ENCODE results near the gene RNU6-7. TPM values are rescaled to one million over a fixed set of nuclear protein-coding genes. Genes with fewer than 3 reads are reported as not detected.

RNU6-7 gene
- total RNA-seq, 2 donors from 2014 or later: not detected

GRCh38 chr14:32192712-32193373 is 9.0 kb upstream of the RNU6-7 start:
- no peaks in the 10 kb centered on the region for H3K36me3 ChIP-seq
- no peaks in the 10 kb centered on the region for H3K9me3 ChIP-seq
- DNase-seq (ENCODE audit: low spot score): no peak
- no peak overlapping the region for H3K4me3 ChIP-seq
- no peaks in the 10 kb centered on the region for H3K4me1 ChIP-seq
- no peak for TF ChIP-seq CTCF (IDR thresholded peaks at IDR 0.05)
- H3K27ac ChIP-seq: no peak overlapping the region
- H3K27me3 ChIP-seq: no peaks in the 10 kb centered on the region

GRCh38 chr14:32193532-32193931 is 8.3 kb upstream of the RNU6-7 start:
- H3K27ac ChIP-seq: no peak overlapping the region
- no peaks in the 10 kb centered on the region for H3K27me3 ChIP-seq
- H3K9me3 ChIP-seq: no peaks in the 10 kb centered on the region
- H3K36me3 ChIP-seq: no peaks in the 10 kb centered on the region
- no peak for TF ChIP-seq CTCF (IDR thresholded peaks at IDR 0.05)
- no peaks in the 10 kb centered on the region for H3K4me1 ChIP-seq
- H3K4me3 ChIP-seq: no peak overlapping the region
- no peak for DNase-seq (ENCODE audit: low spot score)

GRCh38 chr14:32195636-32196035 is 6.2 kb upstream of the RNU6-7 start:
- no peaks in the 10 kb centered on the region for H3K9me3 ChIP-seq
- no peaks in the 10 kb centered on the region for H3K36me3 ChIP-seq
- no peak for TF ChIP-seq CTCF (IDR thresholded peaks at IDR 0.05)
- no peak overlapping the region for H3K27ac ChIP-seq
- DNase-seq (ENCODE audit: low spot score): no peak
- no peak overlapping the region for H3K4me3 ChIP-seq
- H3K4me1 ChIP-seq: no peaks in the 10 kb centered on the region
- no peaks in the 10 kb centered on the region for H3K27me3 ChIP-seq

- no peak for DNase-seq (ENCODE audit: low spot score)
- H3K36me3 ChIP-seq: no peaks in the 10 kb centered on the region
- H3K27me3 ChIP-seq: no peaks in the 10 kb centered on the region
- H3K27ac ChIP-seq: no peak overlapping the region
- no peak overlapping the region for H3K4me3 ChIP-seq
- peaks cover 0 to 10% of the 10 kb centered on the region in 2 donors for H3K4me1 ChIP-seq
- no peaks in the 10 kb centered on the region for H3K9me3 ChIP-seq
- no peak for TF ChIP-seq CTCF (IDR thresholded peaks at IDR 0.05)
These were observed 3.9 kb upstream of the RNU6-7 start for GRCh38 chr14:32197919-32198318.

GRCh38 chr14:32200368-32201192 is 1.3 kb upstream of the RNU6-7 start:
- TF ChIP-seq CTCF (IDR thresholded peaks at IDR 0.05): no peak
- Histone ChIP-seq H3K4me3 (peak overlapping the region; percentile 59 to 66), H3K36me3 (no peaks in the 10 kb centered on the region), H3K9me3 (no peaks in the 10 kb centered on the region), H3K27ac (peak overlapping the region; percentile 88 to 94), H3K4me1 (peaks cover 0 to 12% of the 10 kb centered on the region in 2 donors), H3K27me3 (no peaks in the 10 kb centered on the region)
- DNase-seq (ENCODE audit: low spot score): no peak
